GM19240 (cell line): ENCODE data around the gene IL17C.

Experiments used
- DNase-seq: peaks from one replicate; pipeline ENCODE4 v3.0.0; 2011; ENCODE audit warnings: low spot score; ENCODE audit not compliant: insufficient read length

The IL17C gene

DNA sequence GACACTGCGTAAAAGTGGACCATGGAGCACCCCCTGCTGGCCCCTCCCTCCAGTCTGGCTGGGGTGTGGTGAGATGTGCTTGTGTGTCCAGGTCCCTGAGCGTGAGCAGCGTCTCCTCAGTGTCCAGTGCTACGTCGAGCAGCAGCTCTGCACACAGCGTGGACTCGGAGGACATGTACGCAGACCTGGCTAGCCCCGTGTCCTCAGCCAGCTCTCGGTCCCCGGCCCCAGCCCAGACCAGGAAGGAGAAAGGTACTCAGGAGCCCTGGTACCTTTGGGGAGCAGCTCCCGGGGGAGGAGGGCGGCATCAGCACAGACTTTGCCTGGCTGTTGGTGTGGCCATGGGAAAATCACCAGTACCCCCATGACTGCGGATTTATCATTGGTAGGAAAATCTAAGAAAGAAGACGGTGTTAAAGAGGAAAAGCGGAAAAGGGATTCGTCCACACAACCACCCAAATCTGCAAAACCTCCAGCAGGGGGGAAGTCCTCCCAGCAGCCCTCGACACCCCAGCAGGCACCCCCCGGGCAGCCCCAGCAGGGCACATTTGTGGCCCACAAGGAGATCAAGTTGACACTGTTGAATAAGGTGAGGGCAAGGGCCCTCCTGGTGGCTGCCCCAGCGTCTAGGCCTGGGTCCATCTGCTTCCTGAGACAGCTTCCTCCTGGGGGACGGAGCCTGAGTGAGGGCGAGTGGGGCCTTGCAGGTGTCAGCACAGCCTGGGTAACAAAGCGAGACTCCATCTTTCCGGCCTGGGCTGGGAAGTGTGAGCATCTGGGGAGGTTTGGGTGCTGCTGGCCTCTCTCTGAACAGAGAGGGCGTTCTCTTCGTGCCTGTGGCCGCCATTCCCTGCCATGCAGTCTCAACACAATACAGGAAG is 10.6 kb upstream of the IL17C start:
- DNase-seq: no peak

DNA sequence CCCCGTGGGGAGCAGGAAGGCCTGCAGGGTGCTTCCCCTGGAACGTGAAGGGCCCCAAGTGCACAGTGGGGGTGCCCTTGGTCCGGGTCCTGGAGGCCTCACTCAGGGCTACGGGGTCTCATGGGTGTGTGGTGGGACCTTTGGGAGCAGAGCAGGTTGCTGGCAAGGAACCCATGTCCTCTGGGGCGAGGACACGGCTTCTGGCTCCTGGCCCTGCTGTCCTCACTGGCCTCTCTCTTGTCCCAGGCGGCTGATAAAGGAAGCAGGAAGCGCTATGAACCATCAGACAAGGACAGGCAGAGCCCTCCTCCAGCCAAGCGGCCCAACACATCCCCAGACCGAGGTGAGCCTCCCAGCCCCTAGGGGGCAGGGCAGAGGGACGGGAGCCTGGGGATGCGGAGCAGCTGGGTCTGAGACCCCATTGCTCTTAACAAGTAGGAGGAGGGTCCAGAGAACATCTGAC is 9.8 kb upstream of the IL17C start:
- no peak for DNase-seq

DNA sequence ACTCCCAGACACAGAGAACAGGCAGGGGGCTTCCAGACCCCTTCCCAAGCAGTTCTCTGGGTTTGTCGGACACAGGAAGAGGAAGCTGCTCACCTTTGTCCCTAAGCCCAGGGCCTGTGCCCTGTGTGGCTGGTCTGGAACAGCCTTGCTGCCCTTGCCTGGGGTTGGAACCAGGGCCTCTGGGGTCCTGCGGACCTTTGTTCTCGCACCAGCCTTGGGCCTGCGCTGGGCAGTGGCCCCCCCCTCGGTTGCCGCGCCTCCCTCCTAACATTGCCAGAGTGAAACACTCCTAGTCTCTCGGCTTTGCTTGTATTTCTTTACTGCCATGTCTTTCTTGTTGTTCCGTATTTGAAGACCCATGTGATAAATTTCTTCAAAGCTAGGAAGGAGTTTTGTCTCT is 8.5 kb upstream of the IL17C start:
- DNase-seq: no peak

DNA sequence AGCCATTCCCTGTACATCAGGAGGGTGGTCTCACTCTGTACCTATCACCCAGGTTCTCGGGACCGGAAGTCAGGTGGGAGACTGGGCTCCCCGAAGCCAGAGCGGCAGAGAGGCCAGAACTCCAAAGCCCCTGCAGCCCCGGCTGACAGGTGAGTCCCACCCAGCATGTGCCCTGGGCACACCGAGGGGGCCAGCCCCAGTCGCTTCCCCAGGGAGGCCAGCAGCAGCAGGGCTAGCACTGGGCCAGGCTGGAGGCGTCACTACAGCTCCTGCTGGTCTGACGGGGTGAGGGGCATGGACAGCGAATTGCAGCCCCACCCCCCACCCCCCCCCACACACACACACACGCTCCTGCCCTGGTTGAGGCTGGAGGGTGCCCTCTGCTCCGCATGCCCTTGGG is 7.9 kb upstream of the IL17C start:
- DNase-seq: no peak

DNA sequence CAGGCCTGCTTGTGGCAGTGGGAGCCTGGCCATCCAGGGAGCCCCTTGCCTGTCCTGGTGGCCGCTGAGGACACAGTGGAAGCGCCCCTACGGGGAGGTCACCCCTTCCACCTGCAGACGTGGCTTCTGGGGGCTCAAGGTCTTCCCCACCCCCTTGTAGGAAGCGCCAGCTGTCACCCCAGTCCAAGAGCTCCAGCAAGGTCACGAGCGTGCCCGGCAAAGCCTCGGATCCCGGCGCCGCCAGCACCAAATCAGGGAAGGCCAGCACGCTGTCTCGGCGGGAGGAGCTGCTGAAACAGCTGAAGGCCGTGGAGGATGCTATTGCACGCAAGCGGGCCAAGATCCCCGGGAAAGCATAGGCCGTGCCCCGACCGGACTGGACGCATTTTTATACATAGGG is 7.4 kb upstream of the IL17C start:
- no peak for DNase-seq

DNA sequence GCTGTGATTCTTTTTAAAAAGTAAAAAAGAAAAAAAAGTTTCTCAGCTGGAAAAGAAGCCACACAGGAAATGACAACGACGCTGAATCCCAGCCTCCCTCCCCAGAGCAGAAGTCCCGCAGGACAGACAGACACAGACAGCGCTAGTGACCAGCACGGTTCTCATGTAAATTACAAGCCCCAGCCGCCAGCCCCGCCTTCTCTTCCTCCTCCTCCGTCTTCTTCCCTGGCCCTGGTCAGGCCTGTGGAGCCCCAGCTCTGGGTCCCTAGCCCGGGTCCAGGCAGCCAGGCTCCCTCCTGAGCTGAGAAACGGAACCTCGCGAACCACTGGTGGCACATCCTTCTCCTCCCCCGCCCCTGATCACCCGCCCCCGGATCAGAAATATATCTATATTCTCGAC is 7.0 kb upstream of the IL17C start:
- DNase-seq: no peak

DNA sequence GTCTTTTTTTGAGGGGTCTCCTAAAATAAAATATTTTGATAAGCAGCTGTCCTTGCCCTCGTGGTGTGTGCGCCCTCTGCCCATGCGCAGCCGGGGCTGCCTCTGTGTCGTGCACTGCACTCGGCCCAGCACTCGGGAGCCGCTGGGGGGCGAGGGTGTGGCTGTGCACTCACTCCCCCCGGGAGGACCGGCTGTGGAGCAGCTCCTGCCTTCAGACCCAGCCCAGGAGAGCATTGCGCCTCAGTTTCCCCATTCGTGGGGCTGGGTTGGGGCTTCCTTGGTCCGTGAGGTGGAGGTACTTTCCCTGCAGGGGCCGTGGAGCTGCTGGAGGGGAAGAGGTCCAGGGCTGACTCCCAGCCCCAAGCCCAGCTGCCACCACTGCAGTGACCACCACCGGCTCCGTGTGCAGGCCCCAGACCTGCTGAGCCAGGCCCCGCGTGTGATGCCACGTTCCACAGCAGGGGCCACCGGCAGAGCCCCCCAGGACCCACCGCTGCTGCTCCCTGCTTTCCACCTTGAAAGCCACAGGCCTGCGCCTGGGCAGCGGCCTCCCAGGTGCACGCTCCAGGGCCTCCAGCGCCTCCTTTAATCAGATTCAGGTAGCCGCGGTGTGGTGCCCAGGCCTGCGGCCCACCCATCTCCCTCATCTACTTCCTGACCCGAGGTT is 6.3 kb upstream of the IL17C start:
- no peak for DNase-seq

DNA sequence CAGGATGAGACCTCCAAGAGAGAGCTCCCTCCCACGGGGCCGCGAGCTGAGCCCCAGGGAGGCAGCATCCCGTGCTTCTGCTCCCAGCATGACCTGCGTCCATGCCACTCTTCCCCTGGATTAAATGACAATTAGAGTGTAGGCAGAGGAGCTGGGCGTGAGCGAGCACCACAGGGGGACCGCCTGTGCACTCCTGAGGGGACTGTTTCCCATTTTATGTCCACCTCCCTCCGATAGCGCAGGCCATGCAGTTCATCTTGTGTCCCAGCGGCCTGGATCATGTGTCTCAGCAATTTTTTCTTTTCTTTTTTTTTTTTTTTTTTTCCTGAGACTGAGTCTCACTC is 5.8 kb upstream of the IL17C start:
- DNase-seq: no peak

DNA sequence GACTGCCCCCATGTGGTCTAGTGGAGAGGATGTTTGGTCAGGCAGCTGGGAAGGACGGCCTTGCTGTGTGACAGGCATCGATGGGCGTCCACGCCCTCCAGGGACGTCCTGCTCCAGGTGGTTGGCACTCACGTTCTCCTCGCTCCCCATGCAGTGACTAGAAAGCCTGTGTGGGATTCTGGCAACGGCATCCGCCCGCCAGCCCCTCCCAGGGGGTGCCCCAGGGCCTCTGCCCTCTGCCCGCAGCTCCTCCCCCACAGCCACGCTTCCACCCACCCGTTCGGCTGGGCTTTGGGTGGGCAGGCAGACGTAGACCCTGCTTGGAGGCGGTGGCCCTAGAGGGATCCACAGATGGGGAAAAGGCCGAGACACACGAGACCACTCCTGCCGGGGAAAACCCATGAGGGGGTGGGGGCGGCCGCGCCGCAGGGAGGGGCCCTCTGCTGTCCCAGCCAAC is 4.7 kb upstream of the IL17C start:
- no peak for DNase-seq

DNA sequence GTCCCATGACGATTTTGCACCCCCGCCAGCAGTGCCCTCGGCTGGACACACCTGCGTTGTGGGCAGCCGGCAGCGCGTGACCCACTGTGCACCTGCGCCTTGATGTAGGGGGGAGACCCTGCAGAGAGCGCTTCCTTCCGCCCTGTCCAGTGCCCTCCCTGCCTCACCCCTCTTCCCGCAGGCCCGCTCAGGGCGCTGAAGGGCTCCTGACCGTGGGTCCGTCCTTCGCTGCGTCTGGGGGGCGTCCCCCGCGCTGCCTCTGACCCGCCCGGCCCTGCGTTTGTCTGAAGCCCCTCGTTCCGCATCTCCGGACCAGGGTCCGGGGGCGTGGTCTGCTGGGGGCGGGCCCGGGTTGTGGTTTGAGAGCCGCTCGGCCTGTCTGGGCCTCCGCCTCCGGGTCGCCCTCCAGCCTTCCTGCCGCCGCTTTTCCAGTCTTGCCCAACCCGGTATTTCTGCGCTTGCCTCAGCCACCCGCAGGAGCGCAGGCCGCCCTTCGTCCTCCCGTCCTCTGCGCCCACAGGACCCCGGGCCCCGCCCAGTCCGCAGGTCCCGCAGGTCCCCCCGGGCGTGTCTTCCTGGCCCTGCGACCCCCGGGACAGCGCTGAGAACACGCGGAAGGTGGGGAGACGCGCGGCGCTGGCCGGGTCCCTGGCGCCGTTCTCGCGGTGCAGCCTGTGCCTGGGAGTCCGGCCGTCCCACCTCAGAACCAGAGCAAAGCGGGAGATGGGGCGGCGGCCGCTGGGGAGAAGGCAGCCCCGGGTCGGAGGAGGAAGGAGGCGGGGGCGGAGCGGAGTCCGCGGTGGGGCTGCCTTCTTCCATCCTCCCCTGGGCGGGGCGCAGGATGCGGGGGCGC is 4.0 kb upstream of the IL17C start:
- DNase-seq: no peak

DNA sequence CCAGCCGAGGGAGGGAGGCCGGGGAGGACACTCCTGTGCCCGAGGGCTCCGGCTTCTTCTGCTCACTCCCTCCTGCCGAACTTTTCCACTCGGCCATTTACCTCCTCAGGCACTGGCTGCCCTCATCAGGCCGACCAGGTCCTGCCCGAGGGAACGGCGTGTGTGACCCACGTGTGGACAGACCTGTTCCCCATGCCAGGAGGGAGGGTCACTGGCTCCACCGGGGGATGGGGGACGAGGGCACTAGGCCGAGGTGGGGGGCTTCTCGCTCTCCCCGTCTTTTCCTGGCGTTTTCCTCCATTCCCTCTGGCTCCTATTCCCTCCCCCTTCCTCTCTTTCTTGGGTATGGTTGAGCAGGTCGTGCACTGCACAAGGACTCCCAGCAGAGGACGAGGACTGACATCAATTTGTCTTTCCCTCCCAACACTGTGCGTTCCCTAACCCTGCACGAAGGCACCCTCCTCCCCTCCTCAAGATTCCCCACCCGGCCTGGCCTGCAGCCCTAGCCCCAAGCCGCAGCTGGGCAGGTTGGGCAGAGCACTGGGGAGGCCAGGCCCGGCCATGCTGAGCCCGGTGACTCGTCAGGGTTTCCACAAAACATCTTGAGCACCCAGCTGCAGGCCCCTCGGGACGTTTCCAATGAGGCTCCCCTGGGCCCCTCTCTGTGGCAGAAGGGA is 3.2 kb upstream of the IL17C start:
- no peak for DNase-seq

DNA sequence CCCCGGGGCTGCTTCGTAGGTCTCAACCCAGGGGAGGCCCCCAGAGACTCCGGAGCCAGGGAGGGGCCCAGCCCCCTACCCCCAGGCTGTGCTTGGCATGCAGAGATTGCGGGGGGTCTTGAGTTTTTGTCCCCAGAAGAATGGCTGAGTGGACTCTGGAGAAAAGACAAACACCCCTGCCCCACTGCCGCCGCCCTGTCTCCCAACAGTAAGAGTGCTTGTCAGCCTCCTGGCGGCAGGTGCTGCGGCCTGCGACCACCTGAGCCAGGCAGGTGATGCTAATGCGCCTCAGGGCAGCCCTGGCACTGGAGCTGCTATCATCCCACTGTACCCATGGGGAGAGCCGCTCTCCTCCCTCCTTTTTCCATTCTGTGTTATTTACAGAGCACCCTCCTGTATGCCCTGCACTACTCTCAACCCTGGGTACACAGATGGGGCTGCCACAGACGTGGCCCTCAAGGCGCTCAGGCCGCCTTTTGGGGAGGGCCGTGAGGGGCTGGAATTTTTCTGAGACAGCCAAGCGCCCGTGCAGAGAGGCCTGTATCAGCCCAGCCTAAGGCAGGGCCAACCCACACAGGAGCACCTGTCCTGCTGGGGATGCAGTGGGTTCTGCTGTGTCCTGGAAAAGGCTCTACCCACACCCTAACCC is 2.6 kb upstream of the IL17C start:
- DNase-seq: no peak

DNA sequence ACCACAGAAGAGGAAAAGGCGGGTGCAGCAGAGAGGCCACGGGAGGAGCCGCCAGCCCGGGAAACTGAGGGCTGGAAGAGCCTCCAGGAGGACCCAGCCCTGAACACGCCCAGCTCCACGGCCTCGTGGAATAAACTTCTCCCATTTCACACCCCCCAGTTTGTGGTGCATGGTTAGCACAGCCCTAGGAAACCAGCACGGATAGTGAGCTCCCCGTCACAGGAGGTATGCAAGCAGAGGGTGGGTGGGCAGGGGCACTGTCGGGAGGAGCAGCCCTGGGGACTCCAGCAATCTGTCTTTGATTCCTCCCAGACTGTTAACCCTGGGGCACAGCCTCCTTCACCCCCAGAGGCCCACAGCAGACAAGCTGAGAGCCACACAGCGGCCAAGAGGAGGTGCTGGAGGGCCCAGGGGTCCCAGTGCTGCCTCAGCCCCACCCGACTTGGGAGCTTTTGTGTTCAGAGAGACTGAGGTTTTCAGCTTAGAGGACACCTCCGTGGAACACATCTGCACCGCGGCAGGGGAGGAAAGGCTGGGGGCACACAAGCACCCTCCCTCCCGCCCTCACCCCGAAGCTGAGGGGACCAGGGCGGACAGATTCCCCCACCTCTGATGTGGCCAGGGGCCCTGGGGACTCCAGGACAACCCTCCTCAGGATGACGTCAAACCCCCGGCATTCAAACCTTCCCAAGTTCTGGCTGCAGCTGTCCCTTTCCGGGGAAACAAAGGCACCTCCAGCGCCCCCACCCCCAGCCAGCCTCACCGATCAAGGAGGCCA is 1.7 kb upstream of the IL17C start:
- no peak for DNase-seq

DNA sequence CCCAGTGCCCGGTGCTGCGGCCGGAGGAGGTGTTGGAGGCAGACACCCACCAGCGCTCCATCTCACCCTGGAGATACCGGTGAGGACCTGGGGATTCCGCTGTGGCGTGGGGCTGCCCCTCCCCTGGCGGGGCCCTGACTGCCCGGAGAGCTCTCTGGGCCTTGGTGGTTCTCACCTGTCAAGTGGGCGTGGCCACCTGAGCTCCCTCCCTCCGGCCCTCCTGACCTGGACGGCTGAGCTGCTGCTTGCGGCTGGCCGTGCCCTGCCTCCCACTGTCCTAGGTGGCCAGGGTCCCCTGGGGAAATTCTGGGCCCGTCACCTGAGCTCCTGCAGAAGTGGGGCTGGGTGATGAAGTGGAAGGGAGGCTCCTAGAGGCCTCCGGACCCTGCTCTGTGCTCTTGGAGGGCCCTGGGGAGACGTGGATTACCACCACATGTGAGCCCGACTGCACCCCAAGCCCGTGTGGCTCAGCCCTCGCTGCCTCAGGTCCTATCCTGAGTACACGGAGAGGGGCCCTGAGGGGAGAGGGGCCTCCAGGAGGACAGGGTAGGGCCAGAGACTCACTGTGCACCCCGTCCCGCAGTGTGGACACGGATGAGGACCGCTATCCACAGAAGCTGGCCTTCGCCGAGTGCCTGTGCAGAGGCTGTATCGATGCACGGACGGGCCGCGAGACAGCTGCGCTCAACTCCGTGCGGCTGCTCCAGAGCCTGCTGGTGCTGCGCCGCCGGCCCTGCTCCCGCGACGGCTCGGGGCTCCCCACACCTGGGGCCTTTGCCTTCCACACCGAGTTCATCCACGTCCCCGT is 1.1 kb downstream of the IL17C start:
- DNase-seq: no peak

DNA sequence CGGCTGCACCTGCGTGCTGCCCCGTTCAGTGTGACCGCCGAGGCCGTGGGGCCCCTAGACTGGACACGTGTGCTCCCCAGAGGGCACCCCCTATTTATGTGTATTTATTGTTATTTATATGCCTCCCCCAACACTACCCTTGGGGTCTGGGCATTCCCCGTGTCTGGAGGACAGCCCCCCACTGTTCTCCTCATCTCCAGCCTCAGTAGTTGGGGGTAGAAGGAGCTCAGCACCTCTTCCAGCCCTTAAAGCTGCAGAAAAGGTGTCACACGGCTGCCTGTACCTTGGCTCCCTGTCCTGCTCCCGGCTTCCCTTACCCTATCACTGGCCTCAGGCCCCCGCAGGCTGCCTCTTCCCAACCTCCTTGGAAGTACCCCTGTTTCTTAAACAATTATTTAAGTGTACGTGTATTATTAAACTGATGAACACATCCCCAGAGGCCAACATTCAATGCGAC is 1.7 kb downstream of the IL17C start:
- no peak for DNase-seq

DNA sequence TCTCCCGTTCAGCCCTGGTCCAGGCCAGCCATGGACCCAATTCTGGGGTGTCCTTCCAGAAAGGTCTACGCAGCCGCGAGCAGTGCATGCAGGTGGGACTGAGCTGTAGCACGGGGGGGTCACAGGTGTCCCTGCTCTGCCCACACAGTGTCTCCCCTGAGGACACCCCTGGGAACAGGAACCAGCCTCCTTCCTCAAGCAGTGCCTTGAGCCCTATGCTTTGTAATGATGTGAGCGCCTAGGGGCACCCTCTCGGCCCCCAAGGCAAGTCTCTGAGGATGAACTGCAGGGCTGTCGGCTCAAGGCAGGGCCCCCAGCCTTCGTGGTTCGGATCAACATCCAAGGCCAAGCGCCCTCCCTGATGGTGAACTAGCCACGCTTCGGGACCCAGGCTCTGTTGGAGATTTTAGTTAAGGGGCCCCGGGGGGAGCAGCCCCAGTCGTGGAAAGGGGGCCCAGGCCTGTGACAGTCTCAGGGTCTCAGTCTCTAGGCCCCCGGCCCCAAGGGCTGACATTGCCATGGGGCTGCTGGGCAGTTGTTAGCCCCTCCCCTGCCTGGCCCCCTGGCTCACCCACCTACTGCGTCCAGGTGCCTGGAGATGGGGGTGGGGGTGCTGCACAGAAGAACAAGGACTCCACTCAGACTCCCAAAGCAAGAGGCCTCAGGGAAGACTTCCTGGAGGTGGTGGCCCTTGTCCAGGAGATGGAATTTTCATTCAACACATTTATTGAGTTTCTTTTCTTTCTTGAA is 2.3 kb downstream of the IL17C start:
- DNase-seq: no peak

DNA sequence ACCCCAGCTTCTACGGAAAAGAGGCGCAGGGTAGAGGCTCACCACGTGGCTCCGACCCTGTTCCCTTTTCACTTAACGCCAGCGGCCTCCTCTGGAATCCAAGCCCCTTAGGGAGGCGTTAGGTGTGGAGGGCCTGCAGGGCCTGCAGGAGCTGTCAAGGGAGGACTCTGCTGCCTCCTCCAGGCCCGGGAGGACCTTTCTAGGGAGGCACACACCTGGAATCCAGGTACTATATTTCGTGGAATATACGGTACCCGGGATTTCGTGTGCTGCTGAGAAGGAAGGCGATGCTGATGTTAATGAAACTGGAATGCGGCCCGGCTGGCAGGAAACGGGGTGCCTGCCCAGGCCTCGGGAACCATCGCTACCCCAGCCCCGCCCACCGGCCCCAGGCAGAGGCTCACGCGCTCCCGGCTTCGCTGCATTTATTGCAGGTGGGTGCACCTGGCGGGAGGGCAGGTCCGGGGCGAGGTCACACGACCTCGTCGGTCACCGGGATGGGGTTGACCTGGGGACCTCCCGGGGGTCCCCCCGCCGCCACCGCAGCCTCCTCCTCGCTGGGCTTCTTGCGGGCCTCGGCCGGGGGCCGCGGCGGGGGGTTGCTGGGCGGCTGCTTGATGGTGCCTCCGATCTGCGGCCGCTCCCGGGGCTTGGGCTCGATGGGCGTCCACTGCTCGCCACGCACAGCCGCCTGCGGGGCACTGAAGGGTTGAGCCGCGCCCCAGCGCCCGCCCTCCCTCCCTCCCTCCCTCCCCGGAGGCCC is 4.7 kb downstream of the IL17C start:
- DNase-seq: no peak

DNA sequence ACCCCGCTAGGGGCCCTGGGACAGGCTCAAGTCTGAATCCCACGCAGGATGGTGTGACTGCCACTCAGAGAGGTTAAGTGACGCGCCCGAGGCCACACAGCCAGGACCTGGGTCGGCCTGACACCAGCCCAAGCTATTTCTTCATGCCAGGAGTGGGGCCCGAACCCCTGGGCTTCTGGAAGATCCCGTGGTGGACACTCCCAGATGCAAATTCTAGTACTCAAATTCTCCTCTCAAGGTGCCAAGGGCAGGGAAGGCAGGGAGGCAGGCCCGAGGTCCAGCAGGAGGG is 5.2 kb downstream of the IL17C start:
- no peak for DNase-seq
